T47D (cell line): ENCODE measurements around the gene PHACTR3.

Experiments used
- DNase-seq, 2 experiments: peaks; one replicate each; pipeline versions ENCODE4 v3.0.0 to v3.0.0-alpha.2; 2011 to 2012; ENCODE audit warnings: low read depth in 1 of 2, low spot score in 1 of 2
- JUND ChIP-seq: IDR thresholded peaks from 2 replicates; pipeline ENCODE4 v1.6.1; 2012; ENCODE audit warnings: low read depth
- in situ Hi-C: cut with HindIII; loops from 2 replicates; pipeline ENCODE4 v1.10.0; 2016; ENCODE audit warnings: low sequenced_read_pairs, low pct_unique_long_range_greater_than_20kb

PHACTR3 gene

GRCh38 chr20:59587570-59587969 is 16.8 kb upstream of the PHACTR3 start:
- TF ChIP-seq JUND = no peak
- in situ Hi-C loops = no loop called here
- no peak for DNase-seq

DNA sequence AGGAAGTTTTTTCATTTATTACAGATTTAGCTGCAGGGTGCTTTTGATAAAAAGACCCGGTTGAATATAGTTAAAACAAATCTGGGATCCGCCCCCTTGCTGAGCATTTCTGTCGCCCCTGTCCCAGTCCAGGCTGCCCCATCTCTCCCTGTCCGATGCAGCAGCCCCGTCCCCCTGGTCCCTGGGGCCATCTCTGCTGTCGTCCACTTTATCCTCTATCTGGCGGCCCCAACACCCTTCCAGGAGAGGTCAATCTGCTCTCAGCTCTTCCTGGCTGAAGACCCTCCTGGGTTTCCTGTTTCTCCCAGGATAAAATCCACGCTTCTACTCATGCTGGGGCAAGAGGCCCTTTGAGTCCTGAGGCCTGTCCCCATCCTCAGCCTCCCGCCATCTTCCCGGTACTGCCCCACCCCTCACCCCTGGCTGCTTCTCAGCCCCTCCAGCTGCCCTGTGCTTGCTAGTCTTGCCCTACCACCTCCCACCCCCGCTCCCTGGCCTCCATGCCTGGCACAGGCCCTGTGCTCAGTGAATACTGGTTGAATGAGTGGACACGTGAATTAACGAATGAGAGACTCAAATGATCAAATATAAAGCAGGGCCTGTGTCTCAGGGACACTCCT is 16.0 kb upstream of the PHACTR3 start:
- in situ Hi-C loops = no loop called here
- TF ChIP-seq JUND = no peak
- DNase-seq = no peak

- in situ Hi-C loops = no loop called here
- no peak for DNase-seq
- no peak for TF ChIP-seq JUND
Observed at GRCh38 chr20:59589086-59589684, 15.2 kb upstream of the PHACTR3 start.

- in situ Hi-C loops = no loop called here
- no peak for DNase-seq
- no peak for TF ChIP-seq JUND
Observed at GRCh38 chr20:59591061-59591460, 13.3 kb upstream of the PHACTR3 start.

DNA sequence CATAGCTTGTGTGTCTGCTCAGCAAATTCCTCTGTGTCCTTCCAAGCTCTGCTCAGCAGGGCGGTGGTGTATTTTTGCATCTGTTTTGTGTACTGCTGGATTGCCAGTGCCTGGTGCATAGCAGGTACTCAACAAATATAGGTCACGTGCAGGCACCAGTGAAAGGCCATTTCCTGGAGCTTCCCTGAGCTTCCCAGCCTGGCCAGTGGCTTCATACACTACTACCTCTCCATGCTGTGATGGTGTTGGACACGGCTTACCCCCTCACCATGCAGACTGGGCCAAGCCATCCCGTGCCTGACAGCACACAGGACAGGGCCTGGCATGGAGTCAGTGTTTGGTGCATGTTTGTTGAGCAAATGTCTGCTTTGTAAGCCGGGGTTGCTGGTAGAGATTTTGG is 7.7 kb upstream of the PHACTR3 start:
- no peak for DNase-seq
- in situ Hi-C loops = no loop called here
- no peak for TF ChIP-seq JUND

DNA sequence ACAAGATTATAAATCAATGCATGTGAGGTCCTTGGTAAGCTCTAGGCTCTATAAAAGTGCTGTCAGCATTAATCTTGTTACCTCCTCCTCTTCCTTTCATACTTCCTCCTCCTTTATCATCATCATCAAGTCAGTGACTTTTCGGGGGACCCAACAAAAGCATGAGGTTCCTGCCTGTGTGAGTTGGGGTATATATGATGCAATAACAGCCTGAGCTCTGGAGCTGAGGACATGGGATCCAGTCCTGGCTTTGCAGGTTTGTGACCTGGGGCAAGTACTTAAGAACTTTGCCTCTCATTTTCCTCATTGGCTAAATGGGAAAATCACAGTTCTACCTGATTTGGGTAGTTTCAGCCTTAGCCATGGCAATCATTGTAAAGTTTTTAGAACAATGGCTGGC is 7.1 kb upstream of the PHACTR3 start:
- in situ Hi-C loops = no loop called here
- no peak for DNase-seq
- no peak for TF ChIP-seq JUND

DNA sequence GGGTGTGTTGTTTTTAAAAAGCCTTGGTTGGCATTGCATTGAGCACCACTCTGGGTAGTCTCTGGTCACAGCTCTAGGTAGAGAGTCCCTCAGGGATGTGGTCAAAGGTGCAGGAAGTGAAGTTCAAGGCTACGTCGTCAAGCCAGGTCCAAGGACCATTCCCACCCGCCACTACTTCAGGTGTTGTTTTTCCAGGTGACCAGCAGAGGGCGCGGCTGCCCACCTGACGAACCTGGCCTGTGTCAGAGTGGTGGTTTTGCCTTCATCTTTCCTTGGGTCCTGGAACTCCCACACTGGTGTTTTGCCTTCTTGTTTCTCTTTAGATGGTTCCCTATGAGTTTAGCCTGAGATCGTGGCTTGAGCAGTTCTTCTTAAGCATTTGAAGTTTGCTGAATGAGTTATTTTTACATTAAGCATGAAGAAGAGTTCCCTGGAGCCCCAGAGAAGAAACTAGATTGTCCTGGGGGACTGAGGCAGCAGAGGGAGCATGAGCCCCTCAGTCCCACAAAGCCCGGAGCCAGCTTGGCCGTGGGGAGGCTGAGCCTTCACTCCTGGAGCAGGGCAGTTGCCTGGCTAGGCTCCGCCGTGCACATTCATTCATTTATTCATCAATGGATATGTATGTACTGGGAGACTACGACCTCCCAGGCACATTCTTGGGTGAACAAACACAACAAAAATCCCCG is 5.6 kb upstream of the PHACTR3 start:
- DNase-seq = peak; percentile 64 to 89
- in situ Hi-C loops = no loop called here
- TF ChIP-seq JUND = no peak

DNA sequence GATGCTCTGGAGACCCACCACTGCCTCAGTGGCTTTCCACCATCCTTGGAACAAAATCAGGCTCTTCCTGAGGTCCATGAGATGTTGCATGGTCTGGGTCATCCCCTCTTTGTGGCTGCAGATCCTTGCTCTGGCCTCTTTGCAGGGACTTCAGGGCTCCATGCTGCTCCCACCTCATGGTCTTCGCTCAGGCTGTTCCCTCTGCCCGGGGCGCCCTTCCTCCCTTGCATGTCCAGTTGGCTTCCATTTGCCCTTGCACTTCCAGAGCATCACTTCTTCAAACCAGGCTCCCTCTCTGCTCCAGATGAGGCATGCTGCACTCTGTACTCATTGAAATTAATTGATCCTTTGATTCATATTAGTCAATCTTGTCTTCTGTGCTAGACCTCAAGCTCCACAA is 4.4 kb upstream of the PHACTR3 start:
- no peak for DNase-seq
- TF ChIP-seq JUND = no peak
- in situ Hi-C loops = no loop called here

DNA sequence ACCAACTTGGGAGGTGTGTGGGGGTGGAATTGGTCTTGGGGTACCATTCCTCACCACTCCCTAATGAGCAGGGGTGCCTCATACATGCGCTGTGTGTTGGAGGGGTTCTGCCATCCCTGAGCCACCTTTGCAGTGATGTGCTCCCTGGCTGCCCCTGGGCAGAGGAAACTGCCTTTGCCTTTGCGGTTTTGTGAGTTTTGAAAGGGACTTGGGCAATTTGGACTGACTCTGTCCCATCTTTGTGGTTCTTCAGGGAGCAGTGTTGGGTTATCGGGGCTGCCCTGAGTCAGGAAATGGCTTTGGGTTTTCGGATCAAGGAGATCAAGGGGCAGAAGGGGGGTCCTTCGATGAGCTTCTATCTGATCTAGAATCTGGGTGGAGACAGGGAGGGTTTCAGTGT is 3.9 kb upstream of the PHACTR3 start:
- in situ Hi-C loops = no loop called here
- no peak for TF ChIP-seq JUND
- no peak for DNase-seq

DNA sequence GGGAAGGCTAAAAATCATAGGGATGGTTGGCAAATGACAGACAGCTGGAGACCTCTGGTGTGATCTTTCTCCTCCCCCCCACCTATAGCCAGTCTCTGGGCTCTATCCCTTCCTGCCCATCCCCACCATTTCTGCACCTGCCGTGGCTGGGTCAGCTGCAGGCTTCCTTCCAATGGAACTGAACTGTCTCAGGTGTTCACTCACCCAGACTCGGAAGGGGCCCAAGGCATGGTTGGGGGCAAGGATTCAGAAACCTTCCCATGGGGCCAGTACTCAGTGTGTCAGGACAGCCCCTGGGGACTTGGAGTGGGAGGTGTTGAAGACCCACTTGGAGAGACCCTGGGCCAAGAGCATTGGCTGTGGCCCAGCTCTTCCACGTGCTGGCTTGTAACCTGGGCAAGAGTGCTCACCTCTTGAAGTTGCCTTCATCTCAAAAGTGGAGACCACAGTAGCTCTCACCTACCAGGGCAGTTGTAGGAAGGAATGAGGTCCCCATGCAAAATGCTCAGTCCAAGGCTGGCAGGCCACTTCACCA is 1.7 kb upstream of the PHACTR3 start:
- DNase-seq = no peak
- TF ChIP-seq JUND = no peak
- in situ Hi-C loops = no loop called here

DNA sequence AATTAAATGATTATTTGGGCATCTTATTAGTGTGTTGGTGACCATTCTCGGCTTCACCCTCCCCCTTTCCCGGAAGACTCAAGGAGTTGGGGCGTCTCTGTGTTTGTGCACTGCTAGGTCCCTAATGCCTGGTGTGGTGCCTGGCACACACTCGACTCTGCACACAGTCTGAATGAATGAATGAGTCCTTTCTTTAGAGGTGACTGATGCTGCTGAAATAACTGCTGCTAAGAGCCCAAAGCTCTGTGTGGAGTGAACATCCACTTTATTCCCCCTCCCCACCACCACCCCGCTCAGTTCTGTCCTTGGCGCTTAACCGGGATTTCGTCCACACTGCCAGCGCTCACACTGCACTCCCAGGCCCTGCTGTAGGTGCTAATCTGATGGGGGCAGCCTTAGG is 1.2 kb upstream of the PHACTR3 start:
- in situ Hi-C loops = no loop called here
- DNase-seq = no peak
- TF ChIP-seq JUND = no peak

DNA sequence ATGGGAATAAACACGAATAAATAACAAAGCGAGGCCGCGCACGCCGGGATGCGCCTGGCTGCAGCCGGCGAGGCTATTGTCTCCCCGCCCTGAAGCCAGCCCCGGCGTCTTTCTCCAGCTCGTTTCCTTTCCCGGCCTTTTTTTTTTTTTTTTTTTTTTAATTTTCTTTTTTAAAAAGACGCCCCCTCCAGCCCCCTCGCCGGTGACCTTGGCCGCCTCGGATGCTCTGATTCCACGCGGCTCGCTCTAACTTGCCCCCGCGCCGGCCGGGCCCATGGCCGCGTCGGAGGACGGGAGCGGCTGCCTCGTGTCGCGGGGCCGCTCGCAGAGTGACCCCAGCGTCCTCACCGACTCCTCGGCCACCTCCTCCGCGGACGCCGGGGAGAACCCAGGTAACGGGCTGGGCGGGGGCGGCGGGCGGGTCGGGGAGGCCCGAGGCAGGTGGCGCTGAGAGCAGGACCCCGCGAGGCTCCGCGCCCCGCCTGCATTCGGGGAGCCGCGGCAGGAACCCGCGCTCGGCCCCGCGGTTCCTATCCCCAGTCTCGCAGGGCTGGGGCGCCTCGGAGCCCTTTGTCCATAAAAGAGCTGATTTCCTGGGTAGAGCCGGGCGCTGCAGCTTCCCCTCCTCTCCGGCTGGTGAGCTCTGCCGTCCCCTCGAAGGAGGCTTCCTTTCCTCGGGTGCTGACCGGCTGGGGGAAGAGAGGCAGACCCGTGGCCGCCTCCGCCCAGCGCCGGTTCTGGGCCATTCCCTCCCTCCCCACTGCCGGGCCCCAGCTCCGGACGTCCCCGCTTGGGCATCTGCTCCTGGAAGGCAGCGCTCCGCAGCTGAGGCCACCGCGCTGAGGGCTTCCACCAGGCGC is 631 bp downstream of the PHACTR3 start:
- DNase-seq = no peak
- no peak for TF ChIP-seq JUND
- in situ Hi-C loops = no loop called here
